ENCODE measurements around the gene FOCAD.
A peak's percentile ranks its signal among the peaks of the same experiment; 100 is the strongest.

The FOCAD gene

DNA sequence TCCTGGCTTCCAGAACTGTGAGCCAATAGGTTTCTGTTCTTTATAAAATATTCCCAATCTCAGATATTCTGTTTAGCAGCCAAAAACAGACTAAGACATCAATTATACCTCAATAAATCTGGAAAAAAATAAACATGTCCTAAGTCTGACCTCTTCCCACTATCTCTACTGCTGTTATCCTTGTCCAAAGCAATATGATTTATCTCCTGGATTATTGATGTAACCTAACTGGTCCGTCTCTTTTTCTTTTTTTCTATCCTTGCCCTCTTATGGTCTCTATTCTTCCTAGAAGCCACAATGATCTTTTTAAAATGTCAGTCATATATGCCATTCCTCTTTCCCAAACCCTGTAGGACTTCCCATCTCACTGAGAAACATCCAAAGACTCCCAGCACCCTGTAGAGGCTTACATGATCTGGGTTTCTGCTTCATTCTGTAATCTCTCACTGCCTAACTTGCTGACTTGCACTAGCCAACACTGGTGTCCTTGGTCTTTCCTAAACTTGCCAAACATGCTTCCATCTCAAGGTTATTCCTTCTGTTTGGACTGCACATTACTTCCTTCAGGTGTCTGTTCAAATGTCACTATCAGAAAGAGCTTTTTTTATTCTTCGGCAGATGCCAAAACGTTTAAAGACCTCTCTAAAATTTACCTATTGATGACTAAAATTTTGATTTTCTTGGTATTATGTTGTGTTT lies 13.1 kb downstream of the FOCAD start:
- no peaks in the 10 kb centered on the region for H3F3A ChIP-seq (ENCODE audit: low read depth)
- H4K20me1 ChIP-seq (ENCODE audit: insufficient read depth, low read length, poor library complexity, severe bottlenecking): no peaks in the 10 kb centered on the region
- H3K36me3 ChIP-seq (ENCODE audit: insufficient read depth, low read length): no peaks in the 10 kb centered on the region
- H3K79me2 ChIP-seq (ENCODE audit: insufficient read depth, low read length): peaks cover 33% of the 10 kb centered on the region
- H3K4me3 ChIP-seq (ENCODE audit: low read length, poor library complexity, severe bottlenecking): no peak overlapping the region
- no peaks in the 10 kb centered on the region for H3K9me3 ChIP-seq (ENCODE audit: insufficient read depth, low read depth, low read length)
- H3K4me1 ChIP-seq (ENCODE audit: insufficient read depth, low read length, poor library complexity, severe bottlenecking): peaks cover 34% of the 10 kb centered on the region
- no peak overlapping the region for H3K4me2 ChIP-seq (ENCODE audit: low read depth, low read length, poor library complexity, severe bottlenecking)
- no peaks in the 10 kb centered on the region for H3K9me2 ChIP-seq (replicated peaks; ENCODE audit: low read depth, low read length)
- no peak overlapping the region for H3K9ac ChIP-seq (ENCODE audit: low read depth, low read length, poor library complexity, severe bottlenecking)
- TF ChIP-seq EZH2phosphoT487 (IDR thresholded peaks at IDR 0.05; ENCODE audit: borderline replicate concordance): no peak
- TF ChIP-seq, protein P1, sequence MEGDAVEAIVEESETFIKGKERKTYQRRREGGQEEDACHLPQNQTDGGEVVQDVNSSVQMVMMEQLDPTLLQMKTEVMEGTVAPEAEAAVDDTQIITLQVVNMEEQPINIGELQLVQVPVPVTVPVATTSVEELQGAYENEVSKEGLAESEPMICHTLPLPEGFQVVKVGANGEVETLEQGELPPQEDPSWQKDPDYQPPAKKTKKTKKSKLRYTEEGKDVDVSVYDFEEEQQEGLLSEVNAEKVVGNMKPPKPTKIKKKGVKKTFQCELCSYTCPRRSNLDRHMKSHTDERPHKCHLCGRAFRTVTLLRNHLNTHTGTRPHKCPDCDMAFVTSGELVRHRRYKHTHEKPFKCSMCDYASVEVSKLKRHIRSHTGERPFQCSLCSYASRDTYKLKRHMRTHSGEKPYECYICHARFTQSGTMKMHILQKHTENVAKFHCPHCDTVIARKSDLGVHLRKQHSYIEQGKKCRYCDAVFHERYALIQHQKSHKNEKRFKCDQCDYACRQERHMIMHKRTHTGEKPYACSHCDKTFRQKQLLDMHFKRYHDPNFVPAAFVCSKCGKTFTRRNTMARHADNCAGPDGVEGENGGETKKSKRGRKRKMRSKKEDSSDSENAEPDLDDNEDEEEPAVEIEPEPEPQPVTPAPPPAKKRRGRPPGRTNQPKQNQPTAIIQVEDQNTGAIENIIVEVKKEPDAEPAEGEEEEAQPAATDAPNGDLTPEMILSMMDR (conservative IDR thresholded peaks at IDR 0.05; ENCODE audit: low read length): no peak
- H2AFZ ChIP-seq (ENCODE audit: low read length): no peak overlapping the region
- no peaks in the 10 kb centered on the region for H3K27me3 ChIP-seq (ENCODE audit: insufficient read depth, low read length, poor library complexity, severe bottlenecking)

DNA sequence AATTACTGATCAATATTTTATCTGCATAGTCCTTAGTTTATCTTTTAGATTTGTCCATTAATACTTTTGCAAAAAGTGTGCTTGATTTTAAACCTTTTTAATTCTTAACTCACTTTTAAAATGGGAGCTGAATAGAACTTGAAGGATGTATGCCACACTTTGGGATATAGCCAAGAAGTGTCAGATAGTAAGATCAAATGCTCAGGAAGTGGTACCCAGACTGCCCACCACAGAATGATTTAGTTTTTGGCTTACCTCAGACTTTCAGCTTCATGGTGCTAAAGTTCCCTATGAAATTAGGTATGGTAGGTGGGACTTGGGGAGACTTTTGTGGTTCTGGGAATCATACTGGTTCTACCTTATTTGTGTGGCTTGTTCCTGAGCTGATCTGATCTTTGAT lies 14.7 kb downstream of the FOCAD start:
- Histone ChIP-seq H3K79me2 (ENCODE audit: insufficient read depth, low read length) (peaks cover 27% of the 10 kb centered on the region; the same call in 1 of the 2 replicates), H3K9me2 (replicated peaks; ENCODE audit: low read depth, low read length) (no peaks in the 10 kb centered on the region), H3K4me1 (ENCODE audit: insufficient read depth, low read length, poor library complexity, severe bottlenecking) (peaks cover 22% of the 10 kb centered on the region), H3K27me3 (ENCODE audit: insufficient read depth, low read length, poor library complexity, severe bottlenecking) (no peaks in the 10 kb centered on the region), H3K9ac (ENCODE audit: low read depth, low read length, poor library complexity, severe bottlenecking) (no peak overlapping the region), H2AFZ (ENCODE audit: low read length) (no peak overlapping the region), H3K4me2 (ENCODE audit: low read depth, low read length, poor library complexity, severe bottlenecking) (peak overlapping the region; percentile 28), H4K20me1 (ENCODE audit: insufficient read depth, low read length, poor library complexity, severe bottlenecking) (no peaks in the 10 kb centered on the region), H3K36me3 (ENCODE audit: insufficient read depth, low read length) (no peaks in the 10 kb centered on the region), H3F3A (ENCODE audit: low read depth) (no peaks in the 10 kb centered on the region), H3K4me3 (ENCODE audit: low read length, poor library complexity, severe bottlenecking) (no peak overlapping the region), H3K9me3 (ENCODE audit: insufficient read depth, low read depth, low read length) (no peaks in the 10 kb centered on the region)
- TF ChIP-seq, protein P1 (conservative IDR thresholded peaks at IDR 0.05; ENCODE audit: low read length): no peak
- no peak for TF ChIP-seq EZH2phosphoT487 (IDR thresholded peaks at IDR 0.05; ENCODE audit: borderline replicate concordance)

DNA sequence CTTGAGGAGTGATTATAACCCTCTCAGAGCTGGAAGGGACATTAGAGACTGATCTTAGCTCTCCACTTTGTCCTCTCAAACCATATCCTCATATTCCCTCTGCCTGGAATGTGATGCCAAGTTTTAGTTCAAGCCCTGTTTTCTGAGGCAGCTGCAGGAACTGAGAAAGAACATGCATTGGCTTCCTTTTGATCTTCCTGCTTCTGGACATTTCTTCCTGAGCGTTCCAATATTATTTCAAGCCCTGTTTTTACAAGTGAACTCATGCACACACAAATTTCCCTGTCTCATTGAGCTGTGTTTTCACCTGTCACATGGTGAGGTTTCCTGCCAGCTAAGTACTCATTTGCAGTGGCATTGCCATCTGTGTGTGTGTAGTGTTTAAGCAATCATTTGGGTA lies 17.0 kb downstream of the FOCAD start:
- Histone ChIP-seq H2AFZ (ENCODE audit: low read length) (no peak overlapping the region), H3K9me2 (replicated peaks; ENCODE audit: low read depth, low read length) (no peaks in the 10 kb centered on the region), H3K79me2 (ENCODE audit: insufficient read depth, low read length) (peaks cover 19% of the 10 kb centered on the region; the same call in 1 of the 2 replicates), H3K4me2 (ENCODE audit: low read depth, low read length, poor library complexity, severe bottlenecking) (peak overlapping the region; percentile 49), H4K20me1 (ENCODE audit: insufficient read depth, low read length, poor library complexity, severe bottlenecking) (no peaks in the 10 kb centered on the region), H3K9me3 (ENCODE audit: insufficient read depth, low read depth, low read length) (no peaks in the 10 kb centered on the region), H3F3A (ENCODE audit: low read depth) (no peaks in the 10 kb centered on the region), H3K4me1 (ENCODE audit: insufficient read depth, low read length, poor library complexity, severe bottlenecking) (peaks cover 22% of the 10 kb centered on the region), H3K4me3 (ENCODE audit: low read length, poor library complexity, severe bottlenecking) (no peak overlapping the region), H3K36me3 (ENCODE audit: insufficient read depth, low read length) (no peaks in the 10 kb centered on the region), H3K27me3 (ENCODE audit: insufficient read depth, low read length, poor library complexity, severe bottlenecking) (no peaks in the 10 kb centered on the region), H3K9ac (ENCODE audit: low read depth, low read length, poor library complexity, severe bottlenecking) (peak overlapping the region; percentile 22)
- TF ChIP-seq EZH2phosphoT487 (IDR thresholded peaks at IDR 0.05; ENCODE audit: borderline replicate concordance): no peak
- TF ChIP-seq, protein P1 (conservative IDR thresholded peaks at IDR 0.05; ENCODE audit: low read length): no peak
